ENCODE results near the gene PARVA. TPM values are rescaled to one million over a fixed set of nuclear protein-coding genes. Genes with fewer than 3 reads are reported as not detected.

Gene PARVA
- total and polyA plus RNA-seq, 2 of the 8 experiments (the other 6 are each of a cell fraction or from before 2014, with no cell fraction given), result 3.1 to 13.5 TPM

DNA sequence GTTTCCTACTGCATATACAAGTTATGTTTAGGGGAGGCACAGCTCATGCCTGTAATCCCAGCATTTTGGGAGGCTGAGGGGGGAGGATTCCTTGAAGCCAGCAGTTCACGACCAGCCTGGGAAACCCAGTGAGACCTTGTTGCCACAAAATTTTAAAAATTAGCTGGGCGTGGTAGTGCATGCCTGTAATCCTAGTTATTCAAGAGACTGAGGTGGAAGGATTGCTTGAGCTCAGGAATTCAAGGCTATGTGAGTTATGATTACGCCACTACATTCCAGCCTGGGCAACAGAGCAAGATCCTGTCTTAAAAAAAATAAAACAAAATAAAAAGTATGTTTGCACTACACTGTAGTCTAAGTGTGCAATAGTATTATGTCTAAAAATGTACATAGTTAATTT is 188.0 kb downstream of the PARVA start:
- CTCF ChIA-PET (ENCODE audit: partially characterized antibody), result interaction anchor here (1.1 to 2.2 kb wide), 2 partner anchors 9 to 33 kb away, joined by 5 to 8 read pairs; no protein-coding TSS in a partner anchor
- POLR2A ChIA-PET (ENCODE audit: partially characterized antibody), result interaction anchor here (0.7 kb wide), 1 partner anchor 1818 kb away, joined by 3 read pairs; no protein-coding TSS in a partner anchor

More for the DNA sequence above, 188.0 kb downstream of the PARVA start:
- Histone ChIP-seq H3K14ac (ENCODE audit: insufficient read length) (no peak overlapping the region), H2BK20ac (ENCODE audit: low read length) (no peak overlapping the region), H3K27ac (ENCODE audit: low read depth, low read length) (no peak overlapping the region), H3K56ac (replicated peaks; ENCODE audit: insufficient read length, low read depth, low read length) (no peak overlapping the region), H4K5ac (ENCODE audit: insufficient read length, low read depth, low read length) (no peak overlapping the region), H3K4me1 (replicated peaks in 1 of 4; ENCODE audit: control insufficient read depth in 3 of 4, insufficient read depth in 4 of 4, low read length in 3 of 4) (no peaks in the 10 kb centered on the region), H3K4me3 (ENCODE audit: extremely low read depth in 1 of 4, insufficient read depth in 2 of 4, low read depth in 3 of 4, low read length in 4 of 4) (no peak overlapping the region), H3K79me2 (ENCODE audit: control insufficient read depth in 1 of 2, insufficient read depth in 2 of 2, low read length in 2 of 2) (no peaks in the 10 kb centered on the region), H3K9me3 (ENCODE audit: insufficient read depth in 2 of 2, low read depth in 1 of 2, low read length in 1 of 2) (0 out of 4 replicates have a peak, but pooled peaks cover 0 to 8% of the 10 kb centered on the region in 2 experiments), H3K18ac (ENCODE audit: extremely low read depth, low read length) (no peak overlapping the region), H2BK5ac (ENCODE audit: low read depth, low read length) (no peak overlapping the region), H3K4me2 (ENCODE audit: insufficient read depth in 1 of 2, low read depth in 2 of 2, low read length in 2 of 2) (no peak overlapping the region), H3K79me1 (ENCODE audit: low read depth, low read length) (no peaks in the 10 kb centered on the region), H3K27me3 (replicated peaks in 1 of 4; ENCODE audit: control insufficient read depth in 3 of 4, extremely low read depth in 1 of 4, insufficient read depth in 3 of 4, low read length in 3 of 4) (no peaks in the 10 kb centered on the region), H2AK5ac (ENCODE audit: low read depth, low read length) (no peak overlapping the region), H3K4ac (replicated peaks; ENCODE audit: insufficient read length, low read depth, low read length) (no peak overlapping the region), H2BK12ac (ENCODE audit: low read depth, low read length) (no peak overlapping the region), H4K20me1 (replicated peaks in 1 of 2; ENCODE audit: control insufficient read depth in 1 of 2, insufficient read depth in 2 of 2, low read length in 2 of 2) (no peaks in the 10 kb centered on the region), H2AFZ (ENCODE audit: low read length) (no peak overlapping the region), H3K9ac (replicated peaks in 1 of 4; ENCODE audit: extremely low read depth in 1 of 4, low read depth in 3 of 4, low read length in 3 of 4) (no peak overlapping the region), H2BK15ac (ENCODE audit: low read length) (no peak overlapping the region), H2BK120ac (replicated peaks; ENCODE audit: low read depth, low read length) (no peak overlapping the region), H3K36me3 (ENCODE audit: control insufficient read depth in 2 of 4, insufficient read depth in 4 of 4, low read length in 3 of 4) (no peaks in the 10 kb centered on the region), H4K91ac (replicated peaks; ENCODE audit: insufficient read length, low read length) (no peak overlapping the region), H3K23me2 (ENCODE audit: low read depth, low read length) (no peaks in the 10 kb centered on the region), H3K23ac (ENCODE audit: insufficient read length) (no peak overlapping the region), H4K8ac (ENCODE audit: extremely low read depth, insufficient read depth, low read length) (no peak overlapping the region)
- WGBS, 2 experiments (ENCODE audit: extremely low coverage in 1 of 2, insufficient coverage in 1 of 2, insufficient read length in 1 of 2, insufficient replicate concordance in 2 of 2, low coverage in 1 of 2, low lambda C conversion rate in 2 of 2, missing lambda C conversion rate in 1 of 2), result 75% methylated on average over 3 of the region's 3 CpGs; no CpG with 5 or more reads in 1 of the 2 experiments
- DNase-seq (ENCODE audit: low read depth in 1 of 2, low spot score in 2 of 2) (no peak), FAIRE-seq (no peak)
- TF ChIP-seq TBP (IDR thresholded peaks at IDR 0.05; ENCODE audit: low read depth, low read length) (no peak), SIX5 (IDR thresholded peaks at IDR 0.05; ENCODE audit: low read depth, low read length) (no peak), RAD21 (IDR thresholded peaks at IDR 0.05 in 1 of 2, conservative IDR thresholded peaks at IDR 0.05 in 1 of 2; ENCODE audit: low read depth in 2 of 2, low read length in 2 of 2) (no peak), RFX5 (IDR thresholded peaks at IDR 0.05; ENCODE audit: borderline replicate concordance, low read depth, low read length) (no peak), YY1 (IDR thresholded peaks at IDR 0.05; ENCODE audit: low read depth, low read length) (no peak), JUND (IDR thresholded peaks at IDR 0.05; ENCODE audit: low read length) (no peak)
- TF ChIP-seq, protein P1, sequence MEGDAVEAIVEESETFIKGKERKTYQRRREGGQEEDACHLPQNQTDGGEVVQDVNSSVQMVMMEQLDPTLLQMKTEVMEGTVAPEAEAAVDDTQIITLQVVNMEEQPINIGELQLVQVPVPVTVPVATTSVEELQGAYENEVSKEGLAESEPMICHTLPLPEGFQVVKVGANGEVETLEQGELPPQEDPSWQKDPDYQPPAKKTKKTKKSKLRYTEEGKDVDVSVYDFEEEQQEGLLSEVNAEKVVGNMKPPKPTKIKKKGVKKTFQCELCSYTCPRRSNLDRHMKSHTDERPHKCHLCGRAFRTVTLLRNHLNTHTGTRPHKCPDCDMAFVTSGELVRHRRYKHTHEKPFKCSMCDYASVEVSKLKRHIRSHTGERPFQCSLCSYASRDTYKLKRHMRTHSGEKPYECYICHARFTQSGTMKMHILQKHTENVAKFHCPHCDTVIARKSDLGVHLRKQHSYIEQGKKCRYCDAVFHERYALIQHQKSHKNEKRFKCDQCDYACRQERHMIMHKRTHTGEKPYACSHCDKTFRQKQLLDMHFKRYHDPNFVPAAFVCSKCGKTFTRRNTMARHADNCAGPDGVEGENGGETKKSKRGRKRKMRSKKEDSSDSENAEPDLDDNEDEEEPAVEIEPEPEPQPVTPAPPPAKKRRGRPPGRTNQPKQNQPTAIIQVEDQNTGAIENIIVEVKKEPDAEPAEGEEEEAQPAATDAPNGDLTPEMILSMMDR (IDR thresholded peaks at IDR 0.05; ENCODE audit: control extremely low read depth in 1 of 3, insufficient read depth in 1 of 3, low read depth in 1 of 3, low read length in 3 of 3), result no peak
- TF ChIP-seq, protein P2, sequence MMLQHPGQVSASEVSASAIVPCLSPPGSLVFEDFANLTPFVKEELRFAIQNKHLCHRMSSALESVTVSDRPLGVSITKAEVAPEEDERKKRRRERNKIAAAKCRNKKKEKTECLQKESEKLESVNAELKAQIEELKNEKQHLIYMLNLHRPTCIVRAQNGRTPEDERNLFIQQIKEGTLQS (IDR thresholded peaks at IDR 0.05; ENCODE audit: insufficient read depth, low read depth, low read length), result no peak

Data from H1 (cell line).